SU-DHL-6 (cell line): Measurements from ENCODE around the gene MYH13.

Experiments used
- H2AFZ ChIP-seq: fragments of 200-600 bp; sonication (generic); 2 replicates; pipeline ENCODE4 v1.6.1; 2014; ENCODE audit warnings: low read depth, mild to moderate bottlenecking, moderate library complexity, mixed read lengths, antibody characterized with exemption, low read length; ENCODE audit not compliant: severe bottlenecking
- H3F3A ChIP-seq: fragments of 200-600 bp; shearing (Covaris generic); 2 replicates; pipeline ENCODE4 v1.6.0; 2016; ENCODE audit warnings: antibody characterized with exemption, mild to moderate bottlenecking; ENCODE audit not compliant: insufficient read depth
- H3K27ac ChIP-seq: fragments of 200-600 bp; sonication (generic); 2 replicates; pipeline ENCODE4 v1.5.1; 2016; ENCODE audit warnings: low read depth, mild to moderate bottlenecking, low read length, moderate library complexity, mixed read lengths
- H3K27me3 ChIP-seq: fragments of 200-600 bp; sonication (generic), shearing (Covaris generic); 2 replicates; pipeline ENCODE4 v1.6.0; 2014; ENCODE audit warnings: mild to moderate bottlenecking, low read length
- H3K36me3 ChIP-seq: fragments of 200-600 bp; sonication (generic); 2 replicates; pipeline ENCODE4 v1.6.1; 2014; ENCODE audit warnings: mild to moderate bottlenecking, low read length, mixed read lengths
- H3K4me2 ChIP-seq: fragments of 300-600, 200-600 bp; shearing (Covaris generic), sonication (generic); 2 replicates; pipeline ENCODE4 v1.6.0; 2014; ENCODE audit warnings: low read length, low read depth, mild to moderate bottlenecking; ENCODE audit not compliant: poor library complexity, severe bottlenecking
- H3K4me3 ChIP-seq: fragments of 200-600 bp; sonication (generic); 2 replicates; pipeline ENCODE4 v1.5.1; 2014; ENCODE audit warnings: antibody characterized with exemption, low read length, mild to moderate bottlenecking, mixed read lengths; ENCODE audit not compliant: insufficient read depth, poor library complexity, severe bottlenecking
- H3K79me2 ChIP-seq: fragments of 200-600 bp; sonication (generic); 2 replicates; pipeline ENCODE4 v1.6.1; 2014; ENCODE audit warnings: mild to moderate bottlenecking, low read length, moderate library complexity; ENCODE audit not compliant: insufficient read depth
- H3K9ac ChIP-seq: fragments of 200-600 bp; sonication (generic); 2 replicates; pipeline ENCODE4 v1.7.0; 2014; ENCODE audit warnings: mild to moderate bottlenecking, low read length
- H3K9me2 ChIP-seq: fragments of 200-600 bp; sonication (generic); replicated peaks from 2 replicates; pipeline ENCODE4 v1.6.1; 2014; ENCODE audit warnings: low read length; ENCODE audit not compliant: insufficient read depth
- H3K9me3 ChIP-seq: fragments of 200-600 bp; sonication (generic); 2 replicates; pipeline ENCODE4 v1.6.1; 2014; ENCODE audit warnings: low read length, mixed read lengths; ENCODE audit not compliant: insufficient read depth
- H4K20me1 ChIP-seq: fragments of 200-600 bp; sonication (generic); 2 replicates; pipeline ENCODE4 v1.6.1; 2014; ENCODE audit warnings: low read depth, mild to moderate bottlenecking, antibody characterized with exemption, low read length, moderate library complexity, mixed read lengths
- CTCF ChIP-seq: fragments of 200-600 bp; sonication (generic); IDR thresholded peaks from one replicate; pipeline ENCODE4 v1.5.1; 2017; ENCODE audit warnings: antibody characterized with exemption, mild to moderate bottlenecking, low read length, moderate library complexity; ENCODE audit not compliant: insufficient read depth, poor library complexity, severe bottlenecking
- EZH2phosphoT487 ChIP-seq: fragments of 200-600 bp; sonication (generic), shearing (Covaris generic); conservative IDR thresholded peaks from 2 replicates; pipeline ENCODE4 v1.6.1; 2018; ENCODE audit warnings: mild to moderate bottlenecking, antibody characterized with exemption, low read length, moderate library complexity, mixed read lengths

Gene MYH13

GRCh38 chr17:10420811-10421210 lies 48.0 kb upstream of the MYH13 start:
- TF ChIP-seq EZH2phosphoT487 (no peak), CTCF (no peak)
- no peaks in the 10 kb centered on the region for H3K9me3 ChIP-seq
- no peak overlapping the region for H2AFZ ChIP-seq
- H3K4me3 ChIP-seq = no peak overlapping the region
- H3K79me2 ChIP-seq = no peaks in the 10 kb centered on the region
- H4K20me1 ChIP-seq = no peaks in the 10 kb centered on the region
- no peaks in the 10 kb centered on the region for H3K27me3 ChIP-seq
- no peaks in the 10 kb centered on the region for H3F3A ChIP-seq
- H3K27ac ChIP-seq = no peak overlapping the region
- H3K36me3 ChIP-seq = no peaks in the 10 kb centered on the region
- H3K9ac ChIP-seq = no peak overlapping the region
- no peak overlapping the region for H3K4me2 ChIP-seq
- H3K9me2 ChIP-seq = no peaks in the 10 kb centered on the region

GRCh38 chr17:10417431-10417830 lies 44.6 kb upstream of the MYH13 start:
- TF ChIP-seq EZH2phosphoT487 (no peak), CTCF (no peak)

GRCh38 chr17:10415161-10415560 lies 42.4 kb upstream of the MYH13 start:
- TF ChIP-seq CTCF (no peak), EZH2phosphoT487 (no peak)
- no peak overlapping the region for H3K4me3 ChIP-seq
- H3K9me3 ChIP-seq = no peaks in the 10 kb centered on the region
- H3K9me2 ChIP-seq = no peaks in the 10 kb centered on the region
- H3K79me2 ChIP-seq = no peaks in the 10 kb centered on the region
- H3K27me3 ChIP-seq = no peaks in the 10 kb centered on the region
- no peak overlapping the region for H3K9ac ChIP-seq
- H3F3A ChIP-seq = no peaks in the 10 kb centered on the region
- no peaks in the 10 kb centered on the region for H3K36me3 ChIP-seq
- H3K4me2 ChIP-seq = no peak overlapping the region
- no peaks in the 10 kb centered on the region for H4K20me1 ChIP-seq
- H3K27ac ChIP-seq = no peak overlapping the region
- H2AFZ ChIP-seq = no peak overlapping the region

More at GRCh38 chr17:10417431-10417830, 44.6 kb upstream of the MYH13 start:
- no peaks in the 10 kb centered on the region for H3F3A ChIP-seq
- H4K20me1 ChIP-seq = no peaks in the 10 kb centered on the region
- H3K27ac ChIP-seq = no peak overlapping the region
- no peaks in the 10 kb centered on the region for H3K9me2 ChIP-seq
- no peak overlapping the region for H3K9ac ChIP-seq
- H3K4me2 ChIP-seq = no peak overlapping the region
- H3K4me3 ChIP-seq = no peak overlapping the region
- H3K36me3 ChIP-seq = no peaks in the 10 kb centered on the region
- H3K27me3 ChIP-seq = no peaks in the 10 kb centered on the region
- H2AFZ ChIP-seq = no peak overlapping the region
- H3K9me3 ChIP-seq = no peaks in the 10 kb centered on the region
- H3K79me2 ChIP-seq = no peaks in the 10 kb centered on the region

GRCh38 chr17:10403589-10403988 lies 30.8 kb upstream of the MYH13 start:
- Histone ChIP-seq H4K20me1 (no peaks in the 10 kb centered on the region), H3K9me3 (no peaks in the 10 kb centered on the region), H3K9ac (no peak overlapping the region), H3K27ac (no peak overlapping the region), H3K27me3 (no peaks in the 10 kb centered on the region), H3K9me2 (no peaks in the 10 kb centered on the region), H2AFZ (no peak overlapping the region), H3F3A (no peaks in the 10 kb centered on the region), H3K79me2 (no peaks in the 10 kb centered on the region), H3K36me3 (no peaks in the 10 kb centered on the region), H3K4me2 (no peak overlapping the region), H3K4me3 (no peak overlapping the region)
- TF ChIP-seq CTCF (no peak), EZH2phosphoT487 (no peak)
